K562 (cell line): Measurements from ENCODE around the gene GZF1. TPM values are rescaled to one million over a fixed set of nuclear protein-coding genes. Genes with fewer than 3 reads are reported as not detected.

ENCODE experiments used
- CBX8 ChIP-seq: fragments of 200-600 bp; sonication (generic); IDR thresholded peaks from 2 replicates; pipeline ENCODE4 v1.6.1; 2012; ENCODE audit warnings: borderline replicate concordance, mixed run types, low read depth, mild to moderate bottlenecking, moderate library complexity, mixed read lengths, low read length, control low read depth, inconsistent platforms; ENCODE audit not compliant: poor library complexity, severe bottlenecking; ENCODE audit errors: extremely low read depth
- DIDO1 ChIP-seq: fragments of 450-650 bp; IDR thresholded peaks from 2 replicates; pipeline ENCODE4 v1.6.1; 2016; ENCODE audit warnings: low read depth, missing biosample characterization, missing genetic modification characterization
- FOS ChIP-seq: IDR thresholded peaks from 3 replicates; pipeline ENCODE4 v1.6.1; 2011; ENCODE audit not compliant: insufficient read length; ENCODE audit errors: extremely low read depth
- KDM5B ChIP-seq: fragments of 200-600 bp; sonication (generic); IDR thresholded peaks from 2 replicates; pipeline ENCODE4 v1.6.1; 2012; ENCODE audit warnings: low read depth, mild to moderate bottlenecking, moderate library complexity, low read length, control low read depth, inconsistent platforms; ENCODE audit not compliant: insufficient replicate concordance
- KLF13 ChIP-seq: fragments of 450-650 bp; IDR thresholded peaks from 2 replicates; pipeline ENCODE4 v1.6.1; 2016; ENCODE audit warnings: missing genetic modification characterization, low read depth, mild to moderate bottlenecking, missing compliant biosample characterization, moderate library complexity, borderline replicate concordance
- LEF1 ChIP-seq: fragments of 450-650 bp; IDR thresholded peaks from 2 replicates; pipeline ENCODE4 v1.6.1; 2016; ENCODE audit warnings: mild to moderate bottlenecking
- PRMT5 ChIP-seq: sonication (generic); formaldehyde crosslinking; IDR thresholded peaks from 2 replicates; pipeline ENCODE4 v1.5.0; 2020; ENCODE audit warnings: missing genetic modification reagents
- ZNF384 ChIP-seq: IDR thresholded peaks from 2 replicates; pipeline ENCODE4 v1.6.1; 2012; ENCODE audit warnings: low read depth, low read length, improper control_type of control experiment
- ZNF431 ChIP-seq: sonication (generic); formaldehyde crosslinking; IDR thresholded peaks from 2 replicates; pipeline ENCODE4 v1.8.0; 2022; ENCODE audit warnings: mild to moderate bottlenecking, missing genetic modification reagents
- polyA plus RNA-seq, 8 experiments: library from polyadenylated mRNA; depleted of rRNA in 4 of 8; stranded (reverse) in 5 of 8; unstranded in 3 of 8; fragments of >200 nt; fragmentation: Nextera tagmentation in 2 of 8; fragmentation: Illumina TruSeq in 1 of 8; extraction: Ambion mirVana in 2 of 8; extraction: Trizol in 1 of 8; gene quantifications; 2 replicates each; pipeline versions ENCODE4 v1.2.1 to v1.2.3, GENCODE V29; 2011 to 2014; ENCODE audit warnings: inconsistent platforms in 1 of 8, missing spikeins in 1 of 8
- total RNA-seq, 7 experiments: library from RNA; depleted of rRNA in 6 of 7; stranded (reverse); fragments of >200 nt in 6 of 7; fragmentation: Illumina TruSeq in 2 of 7; extraction: Trizol in 2 of 7; gene quantifications; 2 replicates each; pipeline versions ENCODE4 v1.2.1 to v1.2.3, GENCODE V29; 2011 to 2021; ENCODE audit warnings: low replicate concordance in 1 of 7
- TF ChIP-seq, protein P1 (sequence below): fragments of 450-650 bp; IDR thresholded peaks from 2 replicates; pipeline ENCODE4 v1.6.1; 2016; ENCODE audit warnings: mild to moderate bottlenecking
- TF ChIP-seq, protein P2 (sequence below): sonication (generic); formaldehyde crosslinking; IDR thresholded peaks from 2 replicates; pipeline ENCODE4 v1.8.0; 2023; ENCODE audit warnings: mild to moderate bottlenecking, missing genetic modification reagents
- TF ChIP-seq, protein P3 (sequence below): fragments of 150-350 bp; conservative IDR thresholded peaks from 2 replicates; pipeline ENCODE4 v1.6.1; 2014; ENCODE audit warnings: low read length

Gene GZF1
- total and polyA plus RNA-seq, 9 of the 15 experiments (the other 6 are each of a cell fraction or from before 2014, with no cell fraction given) = 1.2 to 15.7 (median 7.4) TPM

DNA sequence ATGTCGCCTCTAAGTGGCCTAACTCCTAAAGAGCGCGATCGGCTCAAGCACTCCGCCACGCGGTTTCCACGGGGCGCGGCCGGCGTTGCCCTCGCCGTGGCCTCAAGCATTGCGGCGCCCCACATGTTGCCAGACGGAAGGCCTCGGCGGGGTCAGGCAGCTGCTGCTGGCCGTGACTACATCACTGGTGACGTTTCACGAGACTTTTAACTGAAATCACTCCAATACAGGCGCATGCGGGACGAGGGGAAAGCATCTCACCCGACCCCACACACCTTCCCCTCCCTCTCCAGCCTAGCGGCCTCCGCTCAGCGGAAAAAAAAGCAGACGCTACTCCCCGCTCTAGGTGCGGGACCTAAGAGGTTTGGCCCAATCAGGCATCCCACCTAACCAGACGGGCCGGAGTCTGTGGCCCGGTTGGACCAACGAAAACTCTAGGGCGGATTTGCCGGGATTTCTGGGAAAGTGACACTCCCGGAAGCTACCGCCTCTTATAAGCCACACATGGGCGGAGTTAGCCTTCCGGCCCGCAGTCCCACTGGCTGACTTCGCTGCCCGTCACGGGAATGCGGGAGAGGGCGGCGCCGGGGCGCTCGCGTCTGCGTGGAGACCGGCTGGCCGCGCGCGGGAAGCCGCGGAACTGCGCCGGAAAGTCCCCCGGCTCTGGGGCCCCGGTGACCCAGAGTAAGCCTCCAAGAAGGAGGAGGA lies 11.6 kb upstream of the GZF1 start, which contains the start of gene NXT1 (continued):
- no peak for TF ChIP-seq DIDO1 (tag)
- TF ChIP-seq PRMT5 (CRISPR knock-in tag) = no peak
- peak; percentile 71 for TF ChIP-seq KDM5B
- TF ChIP-seq ZNF431 (CRISPR knock-in tag) = no peak
- TF ChIP-seq CBX8 = no peak
- TF ChIP-seq, protein P1, sequence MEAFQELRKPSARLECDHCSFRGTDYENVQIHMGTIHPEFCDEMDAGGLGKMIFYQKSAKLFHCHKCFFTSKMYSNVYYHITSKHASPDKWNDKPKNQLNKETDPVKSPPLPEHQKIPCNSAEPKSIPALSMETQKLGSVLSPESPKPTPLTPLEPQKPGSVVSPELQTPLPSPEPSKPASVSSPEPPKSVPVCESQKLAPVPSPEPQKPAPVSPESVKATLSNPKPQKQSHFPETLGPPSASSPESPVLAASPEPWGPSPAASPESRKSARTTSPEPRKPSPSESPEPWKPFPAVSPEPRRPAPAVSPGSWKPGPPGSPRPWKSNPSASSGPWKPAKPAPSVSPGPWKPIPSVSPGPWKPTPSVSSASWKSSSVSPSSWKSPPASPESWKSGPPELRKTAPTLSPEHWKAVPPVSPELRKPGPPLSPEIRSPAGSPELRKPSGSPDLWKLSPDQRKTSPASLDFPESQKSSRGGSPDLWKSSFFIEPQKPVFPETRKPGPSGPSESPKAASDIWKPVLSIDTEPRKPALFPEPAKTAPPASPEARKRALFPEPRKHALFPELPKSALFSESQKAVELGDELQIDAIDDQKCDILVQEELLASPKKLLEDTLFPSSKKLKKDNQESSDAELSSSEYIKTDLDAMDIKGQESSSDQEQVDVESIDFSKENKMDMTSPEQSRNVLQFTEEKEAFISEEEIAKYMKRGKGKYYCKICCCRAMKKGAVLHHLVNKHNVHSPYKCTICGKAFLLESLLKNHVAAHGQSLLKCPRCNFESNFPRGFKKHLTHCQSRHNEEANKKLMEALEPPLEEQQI = no peak
- TF ChIP-seq, protein P2, sequence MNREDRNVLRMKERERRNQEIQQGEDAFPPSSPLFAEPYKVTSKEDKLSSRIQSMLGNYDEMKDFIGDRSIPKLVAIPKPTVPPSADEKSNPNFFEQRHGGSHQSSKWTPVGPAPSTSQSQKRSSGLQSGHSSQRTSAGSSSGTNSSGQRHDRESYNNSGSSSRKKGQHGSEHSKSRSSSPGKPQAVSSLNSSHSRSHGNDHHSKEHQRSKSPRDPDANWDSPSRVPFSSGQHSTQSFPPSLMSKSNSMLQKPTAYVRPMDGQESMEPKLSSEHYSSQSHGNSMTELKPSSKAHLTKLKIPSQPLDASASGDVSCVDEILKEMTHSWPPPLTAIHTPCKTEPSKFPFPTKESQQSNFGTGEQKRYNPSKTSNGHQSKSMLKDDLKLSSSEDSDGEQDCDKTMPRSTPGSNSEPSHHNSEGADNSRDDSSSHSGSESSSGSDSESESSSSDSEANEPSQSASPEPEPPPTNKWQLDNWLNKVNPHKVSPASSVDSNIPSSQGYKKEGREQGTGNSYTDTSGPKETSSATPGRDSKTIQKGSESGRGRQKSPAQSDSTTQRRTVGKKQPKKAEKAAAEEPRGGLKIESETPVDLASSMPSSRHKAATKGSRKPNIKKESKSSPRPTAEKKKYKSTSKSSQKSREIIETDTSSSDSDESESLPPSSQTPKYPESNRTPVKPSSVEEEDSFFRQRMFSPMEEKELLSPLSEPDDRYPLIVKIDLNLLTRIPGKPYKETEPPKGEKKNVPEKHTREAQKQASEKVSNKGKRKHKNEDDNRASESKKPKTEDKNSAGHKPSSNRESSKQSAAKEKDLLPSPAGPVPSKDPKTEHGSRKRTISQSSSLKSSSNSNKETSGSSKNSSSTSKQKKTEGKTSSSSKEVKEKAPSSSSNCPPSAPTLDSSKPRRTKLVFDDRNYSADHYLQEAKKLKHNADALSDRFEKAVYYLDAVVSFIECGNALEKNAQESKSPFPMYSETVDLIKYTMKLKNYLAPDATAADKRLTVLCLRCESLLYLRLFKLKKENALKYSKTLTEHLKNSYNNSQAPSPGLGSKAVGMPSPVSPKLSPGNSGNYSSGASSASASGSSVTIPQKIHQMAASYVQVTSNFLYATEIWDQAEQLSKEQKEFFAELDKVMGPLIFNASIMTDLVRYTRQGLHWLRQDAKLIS (CRISPR knock-in tag) = no peak
- TF ChIP-seq FOS = peak; percentile 68
- TF ChIP-seq, protein P3, sequence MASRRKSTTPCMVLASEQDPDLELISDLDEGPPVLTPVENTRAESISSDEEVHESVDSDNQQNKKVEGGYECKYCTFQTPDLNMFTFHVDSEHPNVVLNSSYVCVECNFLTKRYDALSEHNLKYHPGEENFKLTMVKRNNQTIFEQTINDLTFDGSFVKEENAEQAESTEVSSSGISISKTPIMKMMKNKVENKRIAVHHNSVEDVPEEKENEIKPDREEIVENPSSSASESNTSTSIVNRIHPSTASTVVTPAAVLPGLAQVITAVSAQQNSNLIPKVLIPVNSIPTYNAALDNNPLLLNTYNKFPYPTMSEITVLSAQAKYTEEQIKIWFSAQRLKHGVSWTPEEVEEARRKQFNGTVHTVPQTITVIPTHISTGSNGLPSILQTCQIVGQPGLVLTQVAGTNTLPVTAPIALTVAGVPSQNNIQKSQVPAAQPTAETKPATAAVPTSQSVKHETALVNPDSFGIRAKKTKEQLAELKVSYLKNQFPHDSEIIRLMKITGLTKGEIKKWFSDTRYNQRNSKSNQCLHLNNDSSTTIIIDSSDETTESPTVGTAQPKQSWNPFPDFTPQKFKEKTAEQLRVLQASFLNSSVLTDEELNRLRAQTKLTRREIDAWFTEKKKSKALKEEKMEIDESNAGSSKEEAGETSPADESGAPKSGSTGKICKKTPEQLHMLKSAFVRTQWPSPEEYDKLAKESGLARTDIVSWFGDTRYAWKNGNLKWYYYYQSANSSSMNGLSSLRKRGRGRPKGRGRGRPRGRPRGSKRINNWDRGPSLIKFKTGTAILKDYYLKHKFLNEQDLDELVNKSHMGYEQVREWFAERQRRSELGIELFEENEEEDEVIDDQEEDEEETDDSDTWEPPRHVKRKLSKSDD = no peak
- peak; percentile 77 for TF ChIP-seq ZNF384
- peak; percentile 46; the same call in 1 of the 2 replicates for TF ChIP-seq KLF13
- no peak for TF ChIP-seq LEF1
